ENCODE data around the gene BTNL8.

Gene BTNL8

GRCh38 chr5:180898621-180899246 is at the start of gene BTNL8:
Gene BTNL8, plus strand, starts transcription at chr5:180899159. Its CDS starts 152 bp downstream, at chr5:180899311.
- H3K9ac ChIP-seq (ENCODE audit: low read length), result no peak within 1 kb of the TSS
- no peak within 1 kb of the TSS for H3K4me2 ChIP-seq (ENCODE audit: low read depth, low read length, poor library complexity, severe bottlenecking)
- no peaks in the 10 kb centered on the region for H3K36me3 ChIP-seq (ENCODE audit: low read length)
- H3K9me2 ChIP-seq (replicated peaks; ENCODE audit: insufficient read depth, low read length), result no peaks in the 10 kb centered on the region
- no peaks in the 10 kb centered on the region for H3K27me3 ChIP-seq (ENCODE audit: low read length)
- H3K79me2 ChIP-seq (ENCODE audit: insufficient read depth, low read length), result no peaks in the 10 kb centered on the region
- H3K4me3 ChIP-seq (ENCODE audit: insufficient read depth, low read length, poor library complexity, severe bottlenecking), result no peak within 1 kb of the TSS
- no peak within 1 kb of the TSS for H2AFZ ChIP-seq (ENCODE audit: low read depth, low read length, severe bottlenecking)
- no peaks in the 10 kb centered on the region for H3K9me3 ChIP-seq (ENCODE audit: insufficient read depth, low read length)
- TF ChIP-seq CTCF (IDR thresholded peaks at IDR 0.05; ENCODE audit: insufficient read depth, low read length, poor library complexity, severe bottlenecking), result no peak
- no peak for TF ChIP-seq EZH2phosphoT487 (conservative IDR thresholded peaks at IDR 0.05; ENCODE audit: low read length)
- no peaks in the 10 kb centered on the region for H4K20me1 ChIP-seq (ENCODE audit: low read depth, low read length)
- no peaks in the 10 kb centered on the region for H3F3A ChIP-seq (ENCODE audit: insufficient read depth)
- H3K27ac ChIP-seq (ENCODE audit: low read depth, low read length), result no peak within 1 kb of the TSS

GRCh38 chr5:180849827-180850226 is 49.1 kb upstream of the BTNL8 start:
- Histone ChIP-seq H3K79me2 (ENCODE audit: insufficient read depth, low read length) (peaks cover 11% of the 10 kb centered on the region; the same call in 1 of the 2 replicates), H3K4me3 (ENCODE audit: insufficient read depth, low read length, poor library complexity, severe bottlenecking) (no peak overlapping the region), H3K27me3 (ENCODE audit: low read length) (no peaks in the 10 kb centered on the region), H3K9ac (ENCODE audit: low read length) (no peak overlapping the region), H4K20me1 (ENCODE audit: low read depth, low read length) (no peaks in the 10 kb centered on the region), H3K27ac (ENCODE audit: low read depth, low read length) (no peak overlapping the region), H3K9me2 (replicated peaks; ENCODE audit: insufficient read depth, low read length) (no peaks in the 10 kb centered on the region), H3K4me2 (ENCODE audit: low read depth, low read length, poor library complexity, severe bottlenecking) (no peak overlapping the region), H3F3A (ENCODE audit: insufficient read depth) (0 out of 2 replicates have a peak, but pooled peaks cover 4% of the 10 kb centered on the region), H2AFZ (ENCODE audit: low read depth, low read length, severe bottlenecking) (no peak overlapping the region), H3K36me3 (ENCODE audit: low read length) (peaks cover 59% of the 10 kb centered on the region), H3K9me3 (ENCODE audit: insufficient read depth, low read length) (peaks cover 16% of the 10 kb centered on the region; the same call in 1 of the 2 replicates)
- TF ChIP-seq EZH2phosphoT487 (conservative IDR thresholded peaks at IDR 0.05; ENCODE audit: low read length), result no peak
- no peak for TF ChIP-seq CTCF (IDR thresholded peaks at IDR 0.05; ENCODE audit: insufficient read depth, low read length, poor library complexity, severe bottlenecking)

GRCh38 chr5:180850434-180851078 is 48.4 kb upstream of the BTNL8 start:
- TF ChIP-seq CTCF (IDR thresholded peaks at IDR 0.05; ENCODE audit: insufficient read depth, low read length, poor library complexity, severe bottlenecking), result no peak
- no peak for TF ChIP-seq EZH2phosphoT487 (conservative IDR thresholded peaks at IDR 0.05; ENCODE audit: low read length)
- H2AFZ ChIP-seq (ENCODE audit: low read depth, low read length, severe bottlenecking), result no peak overlapping the region
- H3K9me2 ChIP-seq (replicated peaks; ENCODE audit: insufficient read depth, low read length), result no peaks in the 10 kb centered on the region
- no peak overlapping the region for H3K9ac ChIP-seq (ENCODE audit: low read length)
- 0 out of 2 replicates have a peak, but pooled peaks cover 4% of the 10 kb centered on the region for H3F3A ChIP-seq (ENCODE audit: insufficient read depth)
- H3K27me3 ChIP-seq (ENCODE audit: low read length), result no peaks in the 10 kb centered on the region
- H3K4me2 ChIP-seq (ENCODE audit: low read depth, low read length, poor library complexity, severe bottlenecking), result no peak overlapping the region
- no peak overlapping the region for H3K4me3 ChIP-seq (ENCODE audit: insufficient read depth, low read length, poor library complexity, severe bottlenecking)
- peaks cover 11% of the 10 kb centered on the region; the same call in 1 of the 2 replicates for H3K79me2 ChIP-seq (ENCODE audit: insufficient read depth, low read length)
- H3K36me3 ChIP-seq (ENCODE audit: low read length), result peaks cover 62% of the 10 kb centered on the region
- no peak overlapping the region for H3K27ac ChIP-seq (ENCODE audit: low read depth, low read length)
- H3K9me3 ChIP-seq (ENCODE audit: insufficient read depth, low read length), result peaks cover 16% of the 10 kb centered on the region; the same call in 1 of the 2 replicates
- no peaks in the 10 kb centered on the region for H4K20me1 ChIP-seq (ENCODE audit: low read depth, low read length)
